SKM-1 (cell line): ENCODE results near the gene ABHD17B.

Source experiments
- DNase-seq: peaks from one replicate; lab custom pipeline; 2025; ENCODE audit not compliant: unreplicated experiment; lab: John Stamatoyannopoulos, UW

Gene ABHD17B

GRCh38 chr9:71879644-71880174 lies 31.3 kb downstream of the ABHD17B start:
- DNase-seq, result no peak

- DNase-seq, result no peak
Measured at GRCh38 chr9:71878327-71879274, 32.4 kb downstream of the ABHD17B start.

- DNase-seq, result no peak
Measured at GRCh38 chr9:71876829-71877228, 34.2 kb downstream of the ABHD17B start.

GRCh38 chr9:71876106-71876505 lies 34.9 kb downstream of the ABHD17B start:
- DNase-seq, result no peak

- DNase-seq, result no peak
Measured at GRCh38 chr9:71875345-71875744, 35.6 kb downstream of the ABHD17B start.

GRCh38 chr9:71863631-71864030 lies 47.4 kb downstream of the ABHD17B start:
- no peak for DNase-seq

GRCh38 chr9:71861618-71862017 lies 49.4 kb downstream of the ABHD17B start:
- DNase-seq, result no peak

GRCh38 chr9:71859939-71860338 lies 51.1 kb downstream of the ABHD17B start:
- DNase-seq, result no peak

- no peak for DNase-seq
Measured at GRCh38 chr9:71858812-71859211, 52.2 kb downstream of the ABHD17B start.

GRCh38 chr9:71858102-71858798 lies 52.7 kb downstream of the ABHD17B start:
- no peak for DNase-seq

GRCh38 chr9:71857159-71857558 lies 53.8 kb downstream of the ABHD17B start:
- no peak for DNase-seq

- DNase-seq, result no peak
Measured at GRCh38 chr9:71854811-71855210, 56.2 kb downstream of the ABHD17B start.

- DNase-seq, result no peak
Measured at GRCh38 chr9:71853084-71853483, 57.9 kb downstream of the ABHD17B start.

- DNase-seq, result no peak
Measured at GRCh38 chr9:71850996-71851395, 60.0 kb downstream of the ABHD17B start.

GRCh38 chr9:71847892-71848291 lies 63.1 kb downstream of the ABHD17B start:
- no peak for DNase-seq

- no peak for DNase-seq
Measured at GRCh38 chr9:71844808-71845207, 66.2 kb downstream of the ABHD17B start.

- DNase-seq, result no peak
Measured at GRCh38 chr9:71839668-71840067, 71.3 kb downstream of the ABHD17B start.

- no peak for DNase-seq
Measured at GRCh38 chr9:71835596-71835995, 75.4 kb downstream of the ABHD17B start.

GRCh38 chr9:71830929-71831328 lies 80.1 kb downstream of the ABHD17B start:
- no peak for DNase-seq

- DNase-seq, result no peak
Measured at GRCh38 chr9:71830153-71830552, 80.8 kb downstream of the ABHD17B start.

- DNase-seq, result no peak
Measured at GRCh38 chr9:71826279-71826678, 84.7 kb downstream of the ABHD17B start.

- no peak for DNase-seq
Measured at GRCh38 chr9:71824257-71824656, 86.7 kb downstream of the ABHD17B start.
